K562 (cell line): ENCODE data around the gene ASPRV1. TPM values are rescaled to one million over a fixed set of nuclear protein-coding genes. Genes with fewer than 3 reads are reported as not detected.

Experiments
- DIDO1 ChIP-seq: fragments of 450-650 bp; IDR thresholded peaks from 2 replicates; pipeline ENCODE4 v1.6.1; 2016; ENCODE audit warnings: low read depth, missing biosample characterization, missing genetic modification characterization
- GABPA ChIP-seq: fragments of 200-800 bp; sonication (Bioruptor generic); conservative IDR thresholded peaks from 2 replicates; pipeline ENCODE4 v1.6.1; 2016; ENCODE audit warnings: low read depth, missing genetic modification characterization, missing compliant biosample characterization
- KLF6 ChIP-seq: fragments of 250-450 bp; sonication (Bioruptor Pico); IDR thresholded peaks from 2 replicates; pipeline ENCODE4 v1.4.0; 2020; ENCODE audit warnings: mild to moderate bottlenecking, moderate library complexity, borderline replicate concordance
- MBD2 ChIP-seq: sonication (generic); IDR thresholded peaks from 2 replicates; pipeline ENCODE4 v1.6.1; 2016; ENCODE audit warnings: low read depth, borderline replicate concordance
- NFXL1 ChIP-seq: fragments of 450-650 bp; formaldehyde crosslinking; IDR thresholded peaks from 2 replicates; pipeline ENCODE4 v1.4.0; 2021; ENCODE audit warnings: mild to moderate bottlenecking
- PML ChIP-seq: IDR thresholded peaks from 2 replicates; pipeline ENCODE4 v1.6.1; 2012; ENCODE audit warnings: low read length, inconsistent platforms
- RBM14 ChIP-seq: fragments of 200-400 bp; formaldehyde crosslinking; IDR thresholded peaks from 2 replicates; pipeline ENCODE4 v1.6.1; 2018; ENCODE audit warnings: low read depth, mild to moderate bottlenecking, low read length, moderate library complexity, borderline replicate concordance; ENCODE audit not compliant: insufficient read depth
- SIRT6 ChIP-seq: IDR thresholded peaks from one replicate; pipeline ENCODE4 v1.6.1; 2012; ENCODE audit warnings: low read depth, mild to moderate bottlenecking, control low read depth, inconsistent platforms, low read length, moderate library complexity
- SRF ChIP-seq, 2 experiments: fragments of 250-450, 450-650 bp in 1 of 2; sonication (Bioruptor Pico) in 1 of 2; sonication (generic) in 1 of 2; formaldehyde crosslinking; IDR thresholded peaks; 2 replicates each; pipeline versions ENCODE4 v1.5.0 to v1.5.1; 2020 to 2022; ENCODE audit warnings: mild to moderate bottlenecking in 1 of 2, missing genetic modification reagents in 1 of 2
- STAT6 ChIP-seq: sonication (generic); formaldehyde crosslinking; IDR thresholded peaks from 2 replicates; pipeline ENCODE4 v1.8.1; 2023; ENCODE audit warnings: mild to moderate bottlenecking, missing genetic modification reagents
- ZC3H8 ChIP-seq: fragments of 450-650 bp; IDR thresholded peaks from 2 replicates; pipeline ENCODE4 v1.6.1; 2017
- ZFX ChIP-seq: sonication (generic); formaldehyde crosslinking; IDR thresholded peaks from 2 replicates; pipeline ENCODE4 v1.8.0; 2022; ENCODE audit warnings: mild to moderate bottlenecking, missing genetic modification reagents, moderate library complexity
- ZNF232 ChIP-seq: sonication (generic); formaldehyde crosslinking; IDR thresholded peaks from 2 replicates; pipeline ENCODE4 v1.8.0; 2022; ENCODE audit warnings: mild to moderate bottlenecking, missing genetic modification reagents
- ZNF277 ChIP-seq: fragments of 250-450 bp; sonication (Bioruptor Pico); IDR thresholded peaks from 2 replicates; pipeline ENCODE4 v1.8.0; 2022; ENCODE audit warnings: inconsistent platforms, mild to moderate bottlenecking, moderate library complexity, borderline replicate concordance
- polyA plus RNA-seq, 8 experiments: library from polyadenylated mRNA; depleted of rRNA in 4 of 8; stranded (reverse) in 5 of 8; unstranded in 3 of 8; fragments of >200 nt; fragmentation: Nextera tagmentation in 2 of 8; fragmentation: Illumina TruSeq in 1 of 8; extraction: Ambion mirVana in 2 of 8; extraction: Trizol in 1 of 8; gene quantifications; 2 replicates each; pipeline versions ENCODE4 v1.2.1 to v1.2.3, GENCODE V29; 2011 to 2014; ENCODE audit warnings: inconsistent platforms in 1 of 8, missing spikeins in 1 of 8
- total RNA-seq, 7 experiments: library from RNA; depleted of rRNA in 6 of 7; stranded (reverse); fragments of >200 nt in 6 of 7; fragmentation: Illumina TruSeq in 2 of 7; extraction: Trizol in 2 of 7; gene quantifications; 2 replicates each; pipeline versions ENCODE4 v1.2.1 to v1.2.3, GENCODE V29; 2011 to 2021; ENCODE audit warnings: low replicate concordance in 1 of 7
- TF ChIP-seq, protein P1 (sequence below): fragments of 450-650 bp; IDR thresholded peaks from 2 replicates; pipeline ENCODE4 v1.6.1; 2017; ENCODE audit warnings: antibody characterized with exemption, mild to moderate bottlenecking
- TF ChIP-seq, protein P2 (sequence below): fragments of 250-450 bp; sonication (Bioruptor Pico); IDR thresholded peaks from 2 replicates; pipeline ENCODE4 v1.5.0; 2020; ENCODE audit warnings: mild to moderate bottlenecking, borderline replicate concordance

The ASPRV1 gene
- total and polyA plus RNA-seq, 9 of the 15 experiments (the other 6 are each of a cell fraction or from before 2014, with no cell fraction given) = 0.17 to 0.72 (median 0.47) TPM; not detected in 1

- TF ChIP-seq ZC3H8 (no peak), KLF6 (no peak), MBD2 (no peak), SRF (CRISPR knock-in tag; IDR thresholded peaks at IDR 0.05) (no peak), SIRT6 (no peak), NFXL1 (CRISPR knock-in tag) (no peak), ZNF277 (CRISPR knock-in tag) (no peak), PML (no peak), GABPA (tag) (0 out of 2 replicates have a peak, but pooled peaks have one; percentile 15), STAT6 (CRISPR knock-in tag) (no peak), DIDO1 (tag) (no peak), RBM14 (no peak), ZNF232 (no peak), ZFX (CRISPR knock-in tag) (0 out of 2 replicates have a peak, but pooled peaks have one; percentile 13)
- TF ChIP-seq, protein P1, sequence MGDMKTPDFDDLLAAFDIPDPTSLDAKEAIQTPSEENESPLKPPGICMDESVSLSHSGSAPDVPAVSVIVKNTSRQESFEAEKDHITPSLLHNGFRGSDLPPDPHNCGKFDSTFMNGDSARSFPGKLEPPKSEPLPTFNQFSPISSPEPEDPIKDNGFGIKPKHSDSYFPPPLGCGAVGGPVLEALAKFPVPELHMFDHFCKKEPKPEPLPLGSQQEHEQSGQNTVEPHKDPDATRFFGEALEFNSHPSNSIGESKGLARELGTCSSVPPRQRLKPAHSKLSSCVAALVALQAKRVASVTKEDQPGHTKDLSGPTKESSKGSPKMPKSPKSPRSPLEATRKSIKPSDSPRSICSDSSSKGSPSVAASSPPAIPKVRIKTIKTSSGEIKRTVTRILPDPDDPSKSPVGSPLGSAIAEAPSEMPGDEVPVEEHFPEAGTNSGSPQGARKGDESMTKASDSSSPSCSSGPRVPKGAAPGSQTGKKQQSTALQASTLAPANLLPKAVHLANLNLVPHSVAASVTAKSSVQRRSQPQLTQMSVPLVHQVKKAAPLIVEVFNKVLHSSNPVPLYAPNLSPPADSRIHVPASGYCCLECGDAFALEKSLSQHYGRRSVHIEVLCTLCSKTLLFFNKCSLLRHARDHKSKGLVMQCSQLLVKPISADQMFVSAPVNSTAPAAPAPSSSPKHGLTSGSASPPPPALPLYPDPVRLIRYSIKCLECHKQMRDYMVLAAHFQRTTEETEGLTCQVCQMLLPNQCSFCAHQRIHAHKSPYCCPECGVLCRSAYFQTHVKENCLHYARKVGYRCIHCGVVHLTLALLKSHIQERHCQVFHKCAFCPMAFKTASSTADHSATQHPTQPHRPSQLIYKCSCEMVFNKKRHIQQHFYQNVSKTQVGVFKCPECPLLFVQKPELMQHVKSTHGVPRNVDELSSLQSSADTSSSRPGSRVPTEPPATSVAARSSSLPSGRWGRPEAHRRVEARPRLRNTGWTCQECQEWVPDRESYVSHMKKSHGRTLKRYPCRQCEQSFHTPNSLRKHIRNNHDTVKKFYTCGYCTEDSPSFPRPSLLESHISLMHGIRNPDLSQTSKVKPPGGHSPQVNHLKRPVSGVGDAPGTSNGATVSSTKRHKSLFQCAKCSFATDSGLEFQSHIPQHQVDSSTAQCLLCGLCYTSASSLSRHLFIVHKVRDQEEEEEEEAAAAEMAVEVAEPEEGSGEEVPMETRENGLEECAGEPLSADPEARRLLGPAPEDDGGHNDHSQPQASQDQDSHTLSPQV = 0 out of 2 replicates have a peak, but pooled peaks have one; percentile 35
- TF ChIP-seq, protein P2, sequence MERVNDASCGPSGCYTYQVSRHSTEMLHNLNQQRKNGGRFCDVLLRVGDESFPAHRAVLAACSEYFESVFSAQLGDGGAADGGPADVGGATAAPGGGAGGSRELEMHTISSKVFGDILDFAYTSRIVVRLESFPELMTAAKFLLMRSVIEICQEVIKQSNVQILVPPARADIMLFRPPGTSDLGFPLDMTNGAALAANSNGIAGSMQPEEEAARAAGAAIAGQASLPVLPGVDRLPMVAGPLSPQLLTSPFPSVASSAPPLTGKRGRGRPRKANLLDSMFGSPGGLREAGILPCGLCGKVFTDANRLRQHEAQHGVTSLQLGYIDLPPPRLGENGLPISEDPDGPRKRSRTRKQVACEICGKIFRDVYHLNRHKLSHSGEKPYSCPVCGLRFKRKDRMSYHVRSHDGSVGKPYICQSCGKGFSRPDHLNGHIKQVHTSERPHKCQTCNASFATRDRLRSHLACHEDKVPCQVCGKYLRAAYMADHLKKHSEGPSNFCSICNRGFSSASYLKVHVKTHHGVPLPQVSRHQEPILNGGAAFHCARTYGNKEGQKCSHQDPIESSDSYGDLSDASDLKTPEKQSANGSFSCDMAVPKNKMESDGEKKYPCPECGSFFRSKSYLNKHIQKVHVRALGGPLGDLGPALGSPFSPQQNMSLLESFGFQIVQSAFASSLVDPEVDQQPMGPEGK (CRISPR knock-in tag) = no peak
These were observed 17.4 kb downstream of the ASPRV1 start (continued) for GRCh38 chr2:69943843-69944525.
